Measurements from ENCODE around the gene PRR14. TPM values are rescaled to one million over a fixed set of nuclear protein-coding genes. Genes with fewer than 3 reads are reported as not detected.

PRR14 gene
- total and polyA plus RNA-seq, 2 experiments from 2014 or later = 6.6 to 18.7 TPM

DNA sequence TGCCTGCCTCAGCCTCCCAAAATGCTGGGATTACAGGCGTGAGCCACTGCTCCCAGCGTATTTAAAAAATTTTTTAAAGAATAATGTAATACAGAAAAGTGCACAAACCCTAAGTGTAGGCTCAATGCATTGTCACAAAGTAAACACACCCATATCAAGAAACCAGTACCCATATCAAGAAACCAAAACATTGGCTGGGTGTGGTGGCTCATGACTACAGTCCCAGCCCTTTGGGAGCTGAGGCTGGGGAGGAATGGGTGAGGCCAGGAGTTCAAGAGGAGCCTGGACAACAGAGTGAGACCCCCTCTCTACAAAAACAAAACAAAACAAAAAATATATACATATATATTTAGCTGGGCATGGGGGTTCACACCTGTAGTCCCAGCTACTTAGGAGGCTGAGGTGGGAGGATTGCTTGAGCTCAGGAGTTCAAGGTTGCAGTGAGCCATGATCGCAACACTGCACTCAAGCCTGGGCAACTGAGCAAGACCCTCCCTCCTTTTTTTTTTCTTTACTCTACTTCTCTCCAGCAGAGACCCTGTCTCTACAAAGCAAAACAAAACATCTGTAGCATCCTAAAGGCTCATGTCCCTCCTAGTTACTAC is 9.3 kb upstream of the PRR14 start:
- Histone ChIP-seq H3K4me1 (ENCODE audit: insufficient read depth) (no peaks in the 10 kb centered on the region), H2AFZ (no peak overlapping the region), H3K4me3 (no peak overlapping the region), H3K9me3 (ENCODE audit: low read depth) (no peaks in the 10 kb centered on the region), H3K4me2 (no peak overlapping the region), H3K27me3 (no peaks in the 10 kb centered on the region), H3K36me3 (replicated peaks; ENCODE audit: insufficient read depth, low read depth) (no peaks in the 10 kb centered on the region), H3K27ac (no peak overlapping the region), H3K79me2 (no peaks in the 10 kb centered on the region), H4K20me1 (ENCODE audit: insufficient read depth, poor library complexity, severe bottlenecking) (no peaks in the 10 kb centered on the region), H3K9me2 (replicated peaks; ENCODE audit: insufficient read depth) (no peaks in the 10 kb centered on the region)
- DNase-seq (ENCODE audit: low spot score) = no peak
- WGBS (ENCODE audit: low lambda C conversion rate, missing lambda C conversion rate) = 60% methylated on average over 3 of the region's 3 CpGs
- TF ChIP-seq EZH2phosphoT487 (IDR thresholded peaks at IDR 0.05; ENCODE audit: low read depth, severe bottlenecking, unreplicated experiment) (no peak), EZH2 (IDR thresholded peaks at IDR 0.05; ENCODE audit: borderline replicate concordance) (no peak)
- TF ChIP-seq, protein P1, sequence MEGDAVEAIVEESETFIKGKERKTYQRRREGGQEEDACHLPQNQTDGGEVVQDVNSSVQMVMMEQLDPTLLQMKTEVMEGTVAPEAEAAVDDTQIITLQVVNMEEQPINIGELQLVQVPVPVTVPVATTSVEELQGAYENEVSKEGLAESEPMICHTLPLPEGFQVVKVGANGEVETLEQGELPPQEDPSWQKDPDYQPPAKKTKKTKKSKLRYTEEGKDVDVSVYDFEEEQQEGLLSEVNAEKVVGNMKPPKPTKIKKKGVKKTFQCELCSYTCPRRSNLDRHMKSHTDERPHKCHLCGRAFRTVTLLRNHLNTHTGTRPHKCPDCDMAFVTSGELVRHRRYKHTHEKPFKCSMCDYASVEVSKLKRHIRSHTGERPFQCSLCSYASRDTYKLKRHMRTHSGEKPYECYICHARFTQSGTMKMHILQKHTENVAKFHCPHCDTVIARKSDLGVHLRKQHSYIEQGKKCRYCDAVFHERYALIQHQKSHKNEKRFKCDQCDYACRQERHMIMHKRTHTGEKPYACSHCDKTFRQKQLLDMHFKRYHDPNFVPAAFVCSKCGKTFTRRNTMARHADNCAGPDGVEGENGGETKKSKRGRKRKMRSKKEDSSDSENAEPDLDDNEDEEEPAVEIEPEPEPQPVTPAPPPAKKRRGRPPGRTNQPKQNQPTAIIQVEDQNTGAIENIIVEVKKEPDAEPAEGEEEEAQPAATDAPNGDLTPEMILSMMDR (IDR thresholded peaks at IDR 0.05; ENCODE audit: poor library complexity) = no peak

DNA sequence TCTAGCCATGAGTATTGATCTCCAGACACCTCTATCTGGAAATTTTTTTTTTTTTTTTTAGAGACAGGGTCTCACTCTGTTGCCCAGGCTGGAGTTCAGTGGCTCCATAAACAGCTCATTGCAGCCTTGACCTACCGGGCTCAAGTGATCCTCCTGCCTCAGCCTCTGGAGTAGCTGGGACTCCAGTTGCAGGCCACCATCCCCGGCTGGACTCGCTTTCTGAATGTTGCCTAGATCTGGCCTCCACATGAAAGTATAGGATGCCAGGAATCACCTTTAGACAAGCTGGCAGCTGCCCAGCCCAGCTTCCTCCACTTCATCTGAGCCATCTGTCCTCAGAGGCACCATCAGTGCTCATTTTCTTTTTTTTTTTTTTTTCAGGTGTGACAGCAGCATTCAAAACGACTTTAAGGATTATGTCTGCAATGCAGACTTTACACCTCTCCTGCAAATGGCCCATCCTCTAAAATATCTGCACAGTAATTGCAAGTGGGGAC is 6.4 kb upstream of the PRR14 start:
- Histone ChIP-seq H3K79me2 (no peaks in the 10 kb centered on the region), H3K36me3 (replicated peaks; ENCODE audit: insufficient read depth, low read depth) (no peaks in the 10 kb centered on the region), H3K27ac (no peak overlapping the region), H4K20me1 (ENCODE audit: insufficient read depth, poor library complexity, severe bottlenecking) (no peaks in the 10 kb centered on the region), H2AFZ (no peak overlapping the region), H3K4me3 (no peak overlapping the region), H3K27me3 (no peaks in the 10 kb centered on the region), H3K4me1 (ENCODE audit: insufficient read depth) (no peaks in the 10 kb centered on the region), H3K9me3 (ENCODE audit: low read depth) (no peaks in the 10 kb centered on the region), H3K9me2 (replicated peaks; ENCODE audit: insufficient read depth) (no peaks in the 10 kb centered on the region), H3K4me2 (no peak overlapping the region)
- 70% methylated on average over 4 of the region's 4 CpGs for WGBS (ENCODE audit: low lambda C conversion rate, missing lambda C conversion rate)
- no peak for TF ChIP-seq EZH2 (IDR thresholded peaks at IDR 0.05; ENCODE audit: borderline replicate concordance)
- no peak for DNase-seq (ENCODE audit: low spot score)

DNA sequence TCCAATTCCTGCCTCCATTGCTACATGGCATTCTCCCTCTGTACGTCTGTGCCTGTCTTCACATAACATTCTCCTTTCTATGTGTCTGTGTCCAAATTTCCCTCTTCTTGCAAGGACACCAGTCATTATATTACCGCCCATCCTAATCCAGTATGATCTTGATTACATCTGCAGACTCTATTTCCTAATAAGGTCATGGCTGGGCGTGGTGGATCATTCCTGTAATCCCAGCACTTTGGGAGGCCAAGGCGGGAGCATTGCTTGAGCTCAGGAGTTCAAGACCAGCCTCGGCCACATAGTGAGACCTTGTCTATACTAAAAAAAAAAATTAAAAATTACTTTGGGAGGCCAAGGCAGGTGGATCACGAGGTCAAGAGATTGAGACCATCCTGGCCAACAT is 5.0 kb upstream of the PRR14 start:
- no peak overlapping the region for H3K4me2 ChIP-seq
- no peaks in the 10 kb centered on the region for H3K27me3 ChIP-seq
- no peak for DNase-seq (ENCODE audit: low spot score)
- no peaks in the 10 kb centered on the region for H4K20me1 ChIP-seq (ENCODE audit: insufficient read depth, poor library complexity, severe bottlenecking)
- no peaks in the 10 kb centered on the region for H3K9me3 ChIP-seq (ENCODE audit: low read depth)
- H2AFZ ChIP-seq = no peak overlapping the region
- H3K4me1 ChIP-seq (ENCODE audit: insufficient read depth) = no peaks in the 10 kb centered on the region
- 73% methylated on average over 6 of the region's 6 CpGs for WGBS (ENCODE audit: low lambda C conversion rate, missing lambda C conversion rate)
- no peaks in the 10 kb centered on the region for H3K36me3 ChIP-seq (replicated peaks; ENCODE audit: insufficient read depth, low read depth)
- H3K79me2 ChIP-seq = no peaks in the 10 kb centered on the region
- no peaks in the 10 kb centered on the region for H3K9me2 ChIP-seq (replicated peaks; ENCODE audit: insufficient read depth)
- no peak overlapping the region for H3K27ac ChIP-seq
- no peak overlapping the region for H3K4me3 ChIP-seq
- no peak for TF ChIP-seq EZH2phosphoT487 (IDR thresholded peaks at IDR 0.05; ENCODE audit: low read depth, severe bottlenecking, unreplicated experiment)
- TF ChIP-seq, protein P1 (IDR thresholded peaks at IDR 0.05; ENCODE audit: poor library complexity) = no peak
- no peak for TF ChIP-seq EZH2 (IDR thresholded peaks at IDR 0.05; ENCODE audit: borderline replicate concordance)

DNA sequence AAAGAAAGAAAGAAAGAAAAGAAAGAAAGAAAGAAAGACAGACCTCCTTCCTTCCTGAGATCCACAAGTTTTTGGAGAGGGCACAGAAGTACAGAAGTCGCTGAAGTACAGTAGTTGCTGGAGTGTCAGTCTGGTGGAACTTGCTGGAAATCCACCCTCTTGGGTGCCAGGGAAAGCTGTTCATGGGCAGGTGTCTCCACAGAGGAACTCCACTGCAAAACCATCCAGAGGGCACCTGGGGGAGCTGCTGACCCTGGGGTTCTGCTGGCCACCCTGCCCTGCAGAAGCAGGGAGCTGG is 3.5 kb upstream of the PRR14 start:
- H3K79me2 ChIP-seq = peaks cover 7% of the 10 kb centered on the region
- no peak for DNase-seq (ENCODE audit: low spot score)
- no peak overlapping the region for H3K4me3 ChIP-seq
- TF ChIP-seq, protein P1 (IDR thresholded peaks at IDR 0.05; ENCODE audit: poor library complexity) = no peak
- TF ChIP-seq EZH2 (IDR thresholded peaks at IDR 0.05; ENCODE audit: borderline replicate concordance) (no peak), EZH2phosphoT487 (IDR thresholded peaks at IDR 0.05; ENCODE audit: low read depth, severe bottlenecking, unreplicated experiment) (no peak)
- no peaks in the 10 kb centered on the region for H3K9me2 ChIP-seq (replicated peaks; ENCODE audit: insufficient read depth)
- H3K4me2 ChIP-seq = no peak overlapping the region
- WGBS (ENCODE audit: low lambda C conversion rate, missing lambda C conversion rate) = 100% methylated on average over 1 of the region's 1 CpG
- H3K36me3 ChIP-seq (replicated peaks; ENCODE audit: insufficient read depth, low read depth) = no peaks in the 10 kb centered on the region
- peaks cover 6% of the 10 kb centered on the region for H3K4me1 ChIP-seq (ENCODE audit: insufficient read depth)
- no peaks in the 10 kb centered on the region for H3K27me3 ChIP-seq
- H4K20me1 ChIP-seq (ENCODE audit: insufficient read depth, poor library complexity, severe bottlenecking) = no peaks in the 10 kb centered on the region
- no peak overlapping the region for H2AFZ ChIP-seq
- H3K27ac ChIP-seq = no peak overlapping the region
- no peaks in the 10 kb centered on the region for H3K9me3 ChIP-seq (ENCODE audit: low read depth)
